Liver (tissue), 9 donors: ENCODE results near the gene NRG2. TPM values are rescaled to one million over a fixed set of nuclear protein-coding genes. Genes with fewer than 3 reads are reported as not detected.

Experiments
- DNase-seq: peaks from one replicate; pipeline ENCODE4 v3.0.0-alpha.2; 2017; ENCODE audit warnings: low spot score
- H3K27ac ChIP-seq, 2 donors: one replicate each; pipeline ENCODE4 v1.7.0; 2013; ENCODE audit warnings: inconsistent platforms in 2 of 2, low read length in 2 of 2, control low read depth in 1 of 2, low read depth in 1 of 2, mild to moderate bottlenecking in 1 of 2
- H3K27me3 ChIP-seq, 4 donors: one replicate each; pipeline versions ENCODE4 v1.6.1 to v1.7.0; 2013; ENCODE audit warnings: low read length in 3 of 4, inconsistent platforms in 1 of 4, mild to moderate bottlenecking in 1 of 4, moderate library complexity in 1 of 4; ENCODE audit not compliant: control insufficient read depth in 4 of 4, insufficient read depth in 4 of 4
- H3K36me3 ChIP-seq, 4 donors: one replicate each; pipeline versions ENCODE4 v1.6.1 to v1.7.0; 2013; ENCODE audit warnings: low read length in 3 of 4, mild to moderate bottlenecking in 3 of 4, low read depth in 1 of 4, moderate library complexity in 1 of 4; ENCODE audit not compliant: control insufficient read depth in 4 of 4, insufficient read depth in 3 of 4
- H3K4me1 ChIP-seq, 4 donors: one replicate each; pipeline versions ENCODE4 v1.6.1 to v1.7.0; 2013; ENCODE audit warnings: low read length in 3 of 4, mild to moderate bottlenecking in 3 of 4, moderate library complexity in 1 of 4; ENCODE audit not compliant: control insufficient read depth in 4 of 4, insufficient read depth in 4 of 4
- H3K4me3 ChIP-seq, 3 donors: one replicate each; pipeline versions ENCODE4 v1.6.1 to v1.7.0; 2013; ENCODE audit warnings: low read length in 3 of 3, control low read depth in 1 of 3, low read depth in 1 of 3, mild to moderate bottlenecking in 1 of 3
- H3K9ac ChIP-seq, 2 donors: one replicate each; pipeline ENCODE4 v1.7.0; 2013; ENCODE audit warnings: low read length in 2 of 2, mild to moderate bottlenecking in 2 of 2, moderate library complexity in 2 of 2, control low read depth in 1 of 2, low read depth in 1 of 2
- H3K9me3 ChIP-seq, 4 donors: one replicate each; pipeline versions ENCODE4 v1.6.1 to v1.7.0; 2013; ENCODE audit warnings: low read length in 3 of 4; ENCODE audit not compliant: control insufficient read depth in 4 of 4
- CTCF ChIP-seq: fragments of 150-350 bp; IDR thresholded peaks from 2 replicates; pipeline ENCODE4 v1.5.1; 2017; ENCODE audit warnings: improper control_type of control experiment, low read depth, low read length; ENCODE audit not compliant: missing input control
- EGR1 ChIP-seq, 2 donors: IDR thresholded peaks; 2 replicates each; pipeline ENCODE4 v1.6.1; 2016 to 2018; ENCODE audit warnings: antibody characterized with exemption in 2 of 2, low read depth in 2 of 2
- FOXA1 ChIP-seq: IDR thresholded peaks from 2 replicates; pipeline ENCODE4 v1.6.1; 2016; ENCODE audit warnings: antibody characterized with exemption
- FOXA2 ChIP-seq: IDR thresholded peaks from 2 replicates; pipeline ENCODE4 v1.6.1; 2016; ENCODE audit warnings: antibody characterized with exemption
- JUND ChIP-seq, 2 donors: IDR thresholded peaks; 2 replicates each; pipeline ENCODE4 v1.6.1; 2016; ENCODE audit warnings: antibody characterized with exemption in 2 of 2
- NR2F2 ChIP-seq: IDR thresholded peaks from 2 replicates; pipeline ENCODE4 v1.6.1; 2016; ENCODE audit warnings: antibody characterized with exemption
- RAD21 ChIP-seq, 2 donors: IDR thresholded peaks; 2 replicates each; pipeline ENCODE4 v1.6.1; 2016; ENCODE audit warnings: antibody characterized with exemption in 2 of 2, mild to moderate bottlenecking in 2 of 2
- RXRA ChIP-seq, 2 donors: IDR thresholded peaks; 2 replicates each; pipeline ENCODE4 v1.6.1; 2017 to 2018; ENCODE audit warnings: antibody characterized with exemption in 2 of 2, mild to moderate bottlenecking in 1 of 2
- TAF1 ChIP-seq: conservative IDR thresholded peaks from 2 replicates; pipeline ENCODE4 v1.6.1; 2016; ENCODE audit warnings: antibody characterized with exemption, mild to moderate bottlenecking
- WGBS: extraction: QIAGEN DNeasy Blood & Tissue Kit; methylation state at CpG from one replicate; pipeline ENCODE4 v1.1.7; 2013; 5-methylcytosine and 5-hydroxymethylcytosine counted together
- polyA plus RNA-seq, 2 donors: library from polyadenylated mRNA; stranded (reverse) in 1 of 2; unstranded in 1 of 2; fragments of 200-250 nt in 1 of 2; fragments of >200 nt in 1 of 2; fragmentation: Nextera tagmentation in 1 of 2; extraction: Ambion mirVana in 1 of 2; gene quantifications; one replicate each; pipeline versions ENCODE4 v1.2.1 to v1.2.3, GENCODE V29; 2013 to 2015
- total RNA-seq, 2 donors: library from RNA; depleted of rRNA; stranded (reverse); fragments of >200 nt; gene quantifications; one replicate each; pipeline ENCODE4 v1.2.3, GENCODE V29; 2014
- TF ChIP-seq, protein P1 (sequence below): IDR thresholded peaks from 2 replicates; pipeline ENCODE4 v1.6.1; 2016; ENCODE audit warnings: antibody characterized with exemption
- TF ChIP-seq, protein P2 (sequence below): IDR thresholded peaks from 2 replicates; pipeline ENCODE4 v1.6.1; 2016; ENCODE audit warnings: antibody characterized with exemption
- TF ChIP-seq, protein P3 (sequence below): IDR thresholded peaks from 2 replicates; pipeline ENCODE4 v1.6.1; 2016; ENCODE audit warnings: antibody characterized with exemption
- TF ChIP-seq, protein P4 (sequence below): IDR thresholded peaks from 2 replicates; pipeline ENCODE4 v1.6.1; 2016; ENCODE audit warnings: antibody characterized with exemption, mild to moderate bottlenecking
- donor health status: healthy.
- donor health status: healthy.
- donor health status: healthy.
- donor health status: healthy.
- donor health status: healthy.

The NRG2 gene
- total and polyA plus RNA-seq, 4 donors = 0.07 to 0.08 TPM; not detected in 2

- no peaks in the 10 kb centered on the region for H3K27me3 ChIP-seq
- peaks cover 0 to 3% (median 0%) of the 10 kb centered on the region in 4 donors for H3K9me3 ChIP-seq
- TF ChIP-seq EGR1 (IDR thresholded peaks at IDR 0.05; ENCODE audit: low read depth in 2 of 2) (no peak), NR2F2 (no peak), JUND (IDR thresholded peaks at IDR 0.05) (no peak), RAD21 (IDR thresholded peaks at IDR 0.05) (no peak), FOXA2 (no peak), FOXA1 (no peak)
- TF ChIP-seq, protein P1, sequence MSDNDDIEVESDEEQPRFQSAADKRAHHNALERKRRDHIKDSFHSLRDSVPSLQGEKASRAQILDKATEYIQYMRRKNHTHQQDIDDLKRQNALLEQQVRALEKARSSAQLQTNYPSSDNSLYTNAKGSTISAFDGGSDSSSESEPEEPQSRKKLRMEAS = no peak
- TF ChIP-seq, protein P2, sequence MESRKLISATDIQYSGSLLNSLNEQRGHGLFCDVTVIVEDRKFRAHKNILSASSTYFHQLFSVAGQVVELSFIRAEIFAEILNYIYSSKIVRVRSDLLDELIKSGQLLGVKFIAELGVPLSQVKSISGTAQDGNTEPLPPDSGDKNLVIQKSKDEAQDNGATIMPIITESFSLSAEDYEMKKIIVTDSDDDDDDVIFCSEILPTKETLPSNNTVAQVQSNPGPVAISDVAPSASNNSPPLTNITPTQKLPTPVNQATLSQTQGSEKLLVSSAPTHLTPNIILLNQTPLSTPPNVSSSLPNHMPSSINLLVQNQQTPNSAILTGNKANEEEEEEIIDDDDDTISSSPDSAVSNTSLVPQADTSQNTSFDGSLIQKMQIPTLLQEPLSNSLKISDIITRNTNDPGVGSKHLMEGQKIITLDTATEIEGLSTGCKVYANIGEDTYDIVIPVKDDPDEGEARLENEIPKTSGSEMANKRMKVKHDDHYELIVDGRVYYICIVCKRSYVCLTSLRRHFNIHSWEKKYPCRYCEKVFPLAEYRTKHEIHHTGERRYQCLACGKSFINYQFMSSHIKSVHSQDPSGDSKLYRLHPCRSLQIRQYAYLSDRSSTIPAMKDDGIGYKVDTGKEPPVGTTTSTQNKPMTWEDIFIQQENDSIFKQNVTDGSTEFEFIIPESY = no peak
- H3K9ac ChIP-seq = no peak overlapping the region
- H3K36me3 ChIP-seq = no peaks in the 10 kb centered on the region
- no peak overlapping the region for H3K4me3 ChIP-seq
- H3K4me1 ChIP-seq = peaks cover 0 to 5% (median 1%) of the 10 kb centered on the region in 4 donors
- H3K27ac ChIP-seq = no peak overlapping the region
- no peak for DNase-seq
- 73% methylated on average over 2 of the region's 2 CpGs for WGBS
Measured at GRCh38 chr5:140035881-140036280, 7.2 kb downstream of the NRG2 start.

- Histone ChIP-seq H3K4me1 (peaks cover 0 to 5% (median under 1%) of the 10 kb centered on the region in 4 donors), H3K36me3 (no peaks in the 10 kb centered on the region), H3K27ac (no peak overlapping the region), H3K9ac (no peak overlapping the region), H3K4me3 (no peak overlapping the region), H3K27me3 (no peaks in the 10 kb centered on the region), H3K9me3 (peaks cover 0 to 3% (median 0%) of the 10 kb centered on the region in 4 donors)
- no peak for DNase-seq
- WGBS = 85% methylated on average over 3 of the region's 3 CpGs
- no peak for TF ChIP-seq RAD21 (IDR thresholded peaks at IDR 0.05)
- TF ChIP-seq, protein P2 = no peak
- TF ChIP-seq, protein P1 = no peak
- TF ChIP-seq, protein P3, sequence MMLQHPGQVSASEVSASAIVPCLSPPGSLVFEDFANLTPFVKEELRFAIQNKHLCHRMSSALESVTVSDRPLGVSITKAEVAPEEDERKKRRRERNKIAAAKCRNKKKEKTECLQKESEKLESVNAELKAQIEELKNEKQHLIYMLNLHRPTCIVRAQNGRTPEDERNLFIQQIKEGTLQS = no peak
- no peak for TF ChIP-seq CTCF
- TF ChIP-seq NR2F2 = no peak
- no peak for TF ChIP-seq JUND (IDR thresholded peaks at IDR 0.05)
- TF ChIP-seq RXRA (IDR thresholded peaks at IDR 0.05) = no peak
- TF ChIP-seq TAF1 = no peak
- no peak for TF ChIP-seq FOXA1
- no peak for TF ChIP-seq FOXA2
- TF ChIP-seq, protein P4, sequence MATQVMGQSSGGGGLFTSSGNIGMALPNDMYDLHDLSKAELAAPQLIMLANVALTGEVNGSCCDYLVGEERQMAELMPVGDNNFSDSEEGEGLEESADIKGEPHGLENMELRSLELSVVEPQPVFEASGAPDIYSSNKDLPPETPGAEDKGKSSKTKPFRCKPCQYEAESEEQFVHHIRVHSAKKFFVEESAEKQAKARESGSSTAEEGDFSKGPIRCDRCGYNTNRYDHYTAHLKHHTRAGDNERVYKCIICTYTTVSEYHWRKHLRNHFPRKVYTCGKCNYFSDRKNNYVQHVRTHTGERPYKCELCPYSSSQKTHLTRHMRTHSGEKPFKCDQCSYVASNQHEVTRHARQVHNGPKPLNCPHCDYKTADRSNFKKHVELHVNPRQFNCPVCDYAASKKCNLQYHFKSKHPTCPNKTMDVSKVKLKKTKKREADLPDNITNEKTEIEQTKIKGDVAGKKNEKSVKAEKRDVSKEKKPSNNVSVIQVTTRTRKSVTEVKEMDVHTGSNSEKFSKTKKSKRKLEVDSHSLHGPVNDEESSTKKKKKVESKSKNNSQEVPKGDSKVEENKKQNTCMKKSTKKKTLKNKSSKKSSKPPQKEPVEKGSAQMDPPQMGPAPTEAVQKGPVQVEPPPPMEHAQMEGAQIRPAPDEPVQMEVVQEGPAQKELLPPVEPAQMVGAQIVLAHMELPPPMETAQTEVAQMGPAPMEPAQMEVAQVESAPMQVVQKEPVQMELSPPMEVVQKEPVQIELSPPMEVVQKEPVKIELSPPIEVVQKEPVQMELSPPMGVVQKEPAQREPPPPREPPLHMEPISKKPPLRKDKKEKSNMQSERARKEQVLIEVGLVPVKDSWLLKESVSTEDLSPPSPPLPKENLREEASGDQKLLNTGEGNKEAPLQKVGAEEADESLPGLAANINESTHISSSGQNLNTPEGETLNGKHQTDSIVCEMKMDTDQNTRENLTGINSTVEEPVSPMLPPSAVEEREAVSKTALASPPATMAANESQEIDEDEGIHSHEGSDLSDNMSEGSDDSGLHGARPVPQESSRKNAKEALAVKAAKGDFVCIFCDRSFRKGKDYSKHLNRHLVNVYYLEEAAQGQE = no peak
Measured at GRCh38 chr5:140033037-140033760, 9.9 kb downstream of the NRG2 start.
